ENCODE data around the gene TMEM184B.

Gene TMEM184B

GRCh38 chr22:38295863-38296262 is 23.1 kb upstream of the TMEM184B start:
- no peak for TF ChIP-seq ZFX (IDR thresholded peaks at IDR 0.05)
- TF ChIP-seq CTCF (conservative IDR thresholded peaks at IDR 0.05), result no peak
- no peak overlapping the region for H3K27ac ChIP-seq

- TF ChIP-seq CTCF (conservative IDR thresholded peaks at IDR 0.05) (no peak), ZFX (IDR thresholded peaks at IDR 0.05) (no peak)
- no peak overlapping the region for H3K27ac ChIP-seq
Measured at GRCh38 chr22:38295339-38295738, 22.5 kb upstream of the TMEM184B start.

DNA sequence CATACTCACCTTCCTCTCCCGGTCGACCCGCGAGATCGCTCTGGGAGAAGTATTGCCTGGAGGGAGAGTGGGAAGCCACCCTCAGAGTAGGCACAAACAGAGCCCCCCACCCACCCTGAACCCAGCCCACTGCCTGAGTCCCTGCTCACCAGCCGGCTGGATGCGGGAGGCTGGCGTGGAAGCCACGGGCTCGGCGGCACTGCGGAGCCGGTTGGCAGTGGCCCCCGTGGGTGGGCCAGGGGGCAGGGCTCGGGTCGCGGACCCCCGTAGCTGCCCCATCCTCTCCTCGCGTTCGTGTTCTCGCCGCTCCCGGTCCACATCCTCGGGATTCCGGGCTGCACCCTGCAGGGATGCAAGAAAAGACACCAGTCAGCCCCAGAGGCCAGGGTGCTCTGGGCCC is 21.4 kb upstream of the TMEM184B start:
- no peak overlapping the region for H3K27ac ChIP-seq
- TF ChIP-seq CTCF (conservative IDR thresholded peaks at IDR 0.05) (no peak), ZFX (IDR thresholded peaks at IDR 0.05) (no peak)

- TF ChIP-seq ZFX (IDR thresholded peaks at IDR 0.05) (no peak), CTCF (conservative IDR thresholded peaks at IDR 0.05) (no peak)
Measured at GRCh38 chr22:38292694-38293093, 19.9 kb upstream of the TMEM184B start.

GRCh38 chr22:38291201-38291777 is 18.5 kb upstream of the TMEM184B start:
- no peak overlapping the region for H3K27ac ChIP-seq
- TF ChIP-seq ZFX (IDR thresholded peaks at IDR 0.05) (no peak), CTCF (conservative IDR thresholded peaks at IDR 0.05) (no peak)

More at GRCh38 chr22:38292694-38293093, 19.9 kb upstream of the TMEM184B start:
- H3K27ac ChIP-seq, result no peak overlapping the region

- H3K27ac ChIP-seq, result no peak overlapping the region
- TF ChIP-seq ZFX (IDR thresholded peaks at IDR 0.05) (no peak), CTCF (conservative IDR thresholded peaks at IDR 0.05) (no peak)
Measured at GRCh38 chr22:38290347-38290746, 17.5 kb upstream of the TMEM184B start.

- no peak overlapping the region for H3K27ac ChIP-seq
- TF ChIP-seq CTCF (conservative IDR thresholded peaks at IDR 0.05) (no peak), ZFX (IDR thresholded peaks at IDR 0.05) (no peak)
Measured at GRCh38 chr22:38289583-38290082, 16.8 kb upstream of the TMEM184B start.
